CD4-positive, alpha-beta T cell treated with Interferon alpha-2 for 1 hour (primary cell): Measurements from ENCODE around the gene JAK2.
"Not testable (repeated sequence)": the region's sequence is repeated elsewhere in the genome, so short reads cannot be mapped to it uniquely, and the experiment has no call there.

Source experiments
- DNase-seq, 2 donors: peaks; one replicate each; pipeline ENCODE4 v3.0.0-alpha.2; 2020 to 2022

JAK2 gene

DNA sequence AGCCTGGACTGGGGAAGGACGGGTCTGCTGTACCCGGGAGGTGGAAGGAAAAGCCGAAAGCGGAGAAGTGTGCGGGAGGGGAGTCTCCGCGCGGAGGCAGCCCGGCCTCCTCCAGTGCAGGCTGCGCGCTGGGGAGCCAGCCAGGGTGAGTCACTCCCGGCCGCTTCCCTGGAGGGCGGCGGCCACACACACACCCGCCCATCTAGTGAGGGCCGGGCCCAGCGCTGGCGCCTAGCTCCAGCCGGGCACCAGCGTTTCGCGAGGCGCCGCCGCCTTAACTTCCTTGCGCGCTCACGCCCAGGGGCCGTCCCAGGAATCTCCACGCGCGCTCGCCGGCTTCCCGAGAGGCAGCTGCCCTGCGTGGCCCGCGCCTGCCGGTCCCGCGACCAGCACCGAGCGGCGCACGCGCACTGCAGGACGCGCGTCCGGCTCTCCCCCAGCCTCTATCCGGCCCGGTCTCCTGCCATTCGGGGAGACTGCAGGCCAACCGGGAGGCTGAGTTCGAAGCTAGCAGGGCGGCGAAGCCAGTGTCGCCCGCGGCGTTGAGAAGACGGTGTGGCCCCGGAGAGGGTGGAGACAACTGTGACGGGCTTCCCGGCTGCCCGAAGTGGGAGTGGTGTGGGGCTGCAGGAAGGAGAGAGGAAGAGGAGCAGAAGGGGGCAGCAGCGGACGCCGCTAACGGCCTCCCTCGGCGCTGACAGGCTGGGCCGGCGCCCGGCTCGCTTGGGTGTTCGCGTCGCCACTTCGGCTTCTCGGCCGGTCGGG is at the start of gene JAK2:
JAK2 (plus strand) TSS at position 652 of the 765 bp plus-strand sequence. CDS start 36,716 bp downstream, outside the sequence.
- peak; percentile 82 to 87 for DNase-seq

DNA sequence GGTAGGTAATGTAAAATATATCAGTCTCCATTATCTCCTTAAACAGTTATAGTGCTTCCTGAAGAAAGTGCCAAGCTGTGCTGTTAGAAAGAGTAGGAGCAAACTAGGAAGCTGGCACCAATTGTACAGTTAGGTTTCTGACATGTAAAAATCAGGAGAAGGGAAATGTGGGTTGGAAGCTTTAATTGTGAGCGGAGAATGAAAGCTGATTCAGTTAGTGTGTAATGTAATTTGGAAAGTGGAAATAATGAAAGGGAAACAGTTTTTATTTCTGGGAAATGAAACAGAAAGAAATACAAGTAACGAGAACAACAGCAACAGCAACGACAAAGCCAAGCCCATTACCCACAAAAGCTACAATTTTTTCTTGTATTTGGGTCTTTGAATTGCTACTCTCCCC is 48.8 kb upstream of the JAK2 start:
- DNase-seq: peak in 1 of 2 donors; percentile 59

DNA sequence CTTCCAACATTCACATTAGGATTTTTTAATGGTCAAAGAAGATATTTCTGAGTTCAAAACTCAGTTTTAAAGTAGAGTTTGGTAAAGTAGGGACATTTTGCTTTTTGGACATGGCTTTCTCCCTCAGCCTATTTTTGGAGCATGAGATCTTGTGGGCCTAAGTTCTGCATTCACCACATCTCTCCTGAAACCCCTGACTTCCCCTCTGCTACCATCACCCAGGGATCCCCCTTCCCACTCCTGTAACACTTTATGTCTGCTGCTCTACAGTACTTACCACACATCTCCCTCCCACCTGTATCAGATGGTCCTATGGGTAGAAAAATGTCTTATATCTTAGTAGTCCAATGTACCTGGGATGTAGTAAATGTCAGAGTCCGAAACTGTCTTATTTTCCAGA is 48.2 kb upstream of the JAK2 start:
- DNase-seq: no peak

DNA sequence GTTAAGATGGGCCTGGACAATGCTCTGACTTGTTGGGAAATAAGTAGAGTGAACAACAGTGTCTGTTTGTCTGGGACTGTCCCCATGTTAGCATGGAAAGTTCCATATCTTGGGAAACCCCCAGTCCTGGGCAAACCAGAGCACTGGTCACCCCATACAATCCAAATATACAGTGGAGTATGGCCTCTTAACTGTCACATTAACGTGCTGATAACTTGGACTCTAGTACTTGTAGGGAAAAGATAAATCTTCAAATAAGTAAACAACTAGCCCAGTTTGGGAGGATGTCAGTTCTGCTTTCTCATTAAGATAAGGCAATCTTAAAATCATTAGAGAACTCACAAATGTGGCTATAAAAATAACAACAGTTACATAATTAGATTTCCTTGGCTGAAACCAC is 47.6 kb upstream of the JAK2 start:
- no peak for DNase-seq

DNA sequence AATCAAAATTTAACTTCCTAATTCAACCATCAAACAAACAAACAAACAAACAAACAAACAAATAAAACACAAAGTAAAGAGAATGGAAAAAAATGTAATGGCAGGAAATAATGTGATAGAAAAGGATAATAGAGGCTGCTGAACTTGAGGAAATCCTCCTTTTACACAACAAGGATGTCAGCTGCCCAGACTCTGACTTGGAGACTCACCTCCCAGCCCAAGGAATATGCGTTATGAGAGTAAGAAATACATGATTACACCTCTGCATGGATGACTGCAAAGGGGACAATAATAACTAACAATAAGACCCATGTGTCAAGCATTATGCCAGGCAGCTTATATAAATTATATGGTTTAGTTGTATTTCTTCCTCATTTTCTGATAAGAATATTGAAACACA is 46.6 kb upstream of the JAK2 start:
- no peak for DNase-seq

DNA sequence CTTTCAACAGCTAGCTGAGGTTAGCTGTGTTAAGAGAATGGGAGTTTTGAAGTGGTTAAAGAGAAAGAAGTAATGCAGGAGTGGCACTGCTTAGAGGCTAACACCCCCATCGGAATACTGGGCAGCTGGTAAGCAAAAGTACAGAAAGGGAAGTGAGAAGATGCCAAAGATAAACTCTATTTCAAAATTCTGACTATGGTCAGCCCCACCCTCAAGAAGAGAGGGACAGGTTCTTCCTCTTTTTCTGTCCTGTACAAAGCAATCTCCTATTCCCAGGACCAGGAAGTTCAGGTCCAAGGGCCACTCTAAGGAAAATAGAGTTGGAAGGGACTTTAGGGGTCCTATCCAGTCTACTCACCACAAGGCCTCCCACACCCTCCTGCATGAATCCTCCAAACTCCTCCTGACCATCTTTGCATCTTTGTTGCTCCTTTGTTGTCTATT is 45.9 kb upstream of the JAK2 start:
- peak; percentile 21 to 38 for DNase-seq

DNA sequence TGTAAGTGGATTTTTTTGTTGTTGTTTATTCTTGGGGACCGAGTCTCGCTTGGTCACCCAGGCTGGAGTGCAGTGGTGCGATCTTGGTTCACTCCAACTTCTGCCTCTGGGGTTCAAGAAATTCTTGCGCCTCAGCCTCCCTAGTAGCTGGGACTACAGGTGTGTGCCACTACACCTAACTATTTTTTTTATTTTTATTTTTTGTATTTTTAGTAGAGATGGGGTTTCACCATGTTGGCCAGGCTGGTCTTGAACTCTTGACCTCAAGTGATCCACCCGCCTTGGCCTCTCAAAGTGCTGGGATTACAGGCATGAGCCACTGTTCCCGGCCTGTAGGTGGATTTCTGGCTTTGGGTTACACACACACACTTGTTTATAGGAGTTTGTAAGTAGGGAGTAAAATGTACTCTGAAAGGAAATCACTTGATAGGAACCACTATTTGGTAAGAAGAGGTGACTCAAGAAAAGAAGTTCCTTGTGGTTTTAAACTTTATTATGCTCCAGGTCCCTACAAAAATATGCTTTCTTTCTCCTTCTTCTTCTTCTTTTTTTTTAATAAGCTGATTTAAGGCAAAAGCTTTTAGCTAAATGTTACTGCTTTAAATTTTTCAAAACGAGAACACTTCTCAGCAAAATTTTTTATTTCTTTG is 42.9 kb upstream of the JAK2 start:
- not testable (repeated sequence) for DNase-seq

DNA sequence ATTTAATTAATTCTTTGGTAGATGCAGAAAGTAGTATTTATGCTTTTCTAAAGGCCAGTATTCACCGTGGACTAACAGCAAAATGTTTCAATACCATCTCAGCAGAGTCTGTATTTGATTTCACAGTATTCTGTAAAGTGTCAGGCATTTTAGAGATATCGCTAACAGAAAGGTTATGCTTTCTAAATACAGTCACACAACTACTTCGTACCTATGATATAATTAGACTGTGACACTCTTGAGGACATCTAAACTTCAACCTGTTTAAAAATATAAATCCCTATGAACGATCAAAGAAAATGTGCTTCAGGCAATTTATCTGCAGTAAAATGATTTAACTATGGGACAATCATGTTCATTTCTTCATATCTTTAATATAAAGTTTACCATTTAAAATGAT is 41.7 kb upstream of the JAK2 start:
- DNase-seq: no peak

DNA sequence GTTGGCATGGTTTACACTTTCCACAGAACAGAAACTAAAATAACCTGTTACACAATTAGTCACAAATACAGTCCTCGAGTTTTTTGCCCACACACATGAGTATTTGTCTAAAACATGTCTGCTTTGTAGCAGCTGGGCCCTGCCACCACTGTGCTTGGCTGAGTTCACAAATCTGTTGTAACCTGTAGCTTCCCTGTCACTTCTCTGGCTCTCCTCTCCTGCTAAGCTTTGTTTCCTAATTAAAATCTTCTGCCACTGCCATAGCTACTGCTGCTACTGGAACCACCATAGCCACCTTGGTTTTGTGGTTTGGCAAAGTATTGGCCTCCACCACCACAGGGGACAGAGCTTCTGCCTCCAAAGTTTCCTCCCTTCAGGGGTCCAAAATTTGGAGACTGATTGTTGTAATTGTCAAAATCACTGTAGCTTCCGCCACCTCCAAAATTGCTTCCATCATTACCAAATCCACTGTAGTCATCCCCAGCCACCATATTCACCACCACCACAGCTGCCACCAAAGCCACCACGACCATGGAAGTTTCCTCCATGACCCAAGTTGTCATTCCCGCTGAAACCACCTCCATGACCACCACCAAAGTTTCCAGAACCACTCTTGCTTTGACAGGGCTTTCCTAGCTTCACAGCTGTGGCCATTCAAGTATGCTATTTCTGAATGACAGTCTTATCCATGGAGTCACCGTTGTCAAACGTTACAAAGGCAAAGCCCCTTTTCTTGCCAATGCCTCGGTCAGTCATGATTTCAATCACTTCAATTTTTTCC is 40.5 kb upstream of the JAK2 start:
- DNase-seq: not testable (repeated sequence)

DNA sequence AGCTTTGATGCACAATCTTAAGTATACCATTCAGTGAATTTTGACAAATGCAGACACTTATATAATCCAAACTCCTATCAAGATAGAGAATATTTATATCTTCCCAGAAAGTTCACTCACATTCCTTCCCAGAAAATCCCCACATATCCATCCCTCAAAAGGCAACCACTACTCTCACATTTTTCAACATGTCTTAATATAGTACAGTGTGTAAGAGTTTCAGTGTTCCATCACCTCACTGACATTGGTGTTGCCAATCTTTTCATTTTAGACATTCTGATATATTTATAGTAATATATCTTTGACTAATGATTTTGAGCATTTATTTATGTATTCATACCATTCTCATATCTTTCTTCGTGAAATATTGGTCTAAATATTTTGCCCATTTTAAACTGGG is 38.1 kb upstream of the JAK2 start:
- no peak for DNase-seq

DNA sequence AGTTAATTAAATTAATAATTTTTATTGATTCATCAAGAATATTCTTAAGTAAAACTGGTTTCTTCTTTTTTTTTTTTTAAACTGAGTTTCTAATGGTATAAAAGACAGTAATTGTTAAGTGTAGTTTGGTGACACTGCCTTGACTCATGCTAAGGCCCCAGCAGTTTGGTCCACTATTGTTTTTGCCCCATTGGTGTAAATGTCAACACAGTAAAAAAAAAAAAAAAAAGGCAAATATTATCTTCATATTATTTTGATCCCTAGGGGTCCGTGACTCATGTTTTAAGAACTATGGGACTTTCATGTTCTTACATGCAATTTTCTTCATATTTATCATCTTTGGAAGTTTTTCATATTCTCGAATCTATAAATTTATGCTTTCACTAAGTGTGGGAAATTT is 29.2 kb upstream of the JAK2 start:
- DNase-seq: no peak

DNA sequence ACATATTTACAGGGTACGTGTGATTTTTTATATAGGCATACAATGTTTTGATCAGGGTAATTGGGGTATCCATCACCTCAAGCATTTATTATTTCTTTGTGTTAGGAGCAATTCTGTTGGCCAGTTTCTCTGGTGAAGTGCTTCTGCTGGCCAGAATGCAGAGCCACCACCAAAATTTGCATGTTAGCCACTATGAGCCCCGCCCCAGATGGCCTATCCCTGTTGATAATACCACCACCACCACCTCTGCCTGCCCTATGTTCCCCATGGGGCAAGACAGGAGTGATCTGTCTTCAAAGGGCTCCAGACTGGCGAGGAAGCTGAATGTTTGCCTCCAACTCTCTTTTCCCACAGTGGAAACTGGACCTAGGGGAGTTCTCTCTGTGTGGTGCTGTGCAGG is 26.0 kb upstream of the JAK2 start:
- DNase-seq: no peak

DNA sequence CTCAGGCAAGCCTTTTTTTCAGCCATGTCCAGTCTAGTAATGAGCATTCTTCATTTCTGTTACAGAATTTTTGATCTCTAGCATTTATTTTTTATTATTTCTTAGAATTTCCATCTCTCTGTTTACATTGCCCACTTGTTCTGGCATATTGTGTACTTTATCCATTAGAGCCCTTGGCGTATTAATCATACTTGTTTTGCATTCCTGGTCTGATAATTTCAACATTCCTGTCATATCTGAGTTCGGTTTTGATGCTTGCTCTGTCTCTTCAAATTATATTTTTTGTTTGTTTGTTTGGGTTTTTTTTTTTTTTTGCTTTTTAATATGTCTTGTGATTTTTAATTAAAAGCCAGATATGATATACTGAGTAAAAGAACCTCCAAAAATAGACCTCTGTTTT is 23.0 kb upstream of the JAK2 start:
- DNase-seq: no peak

DNA sequence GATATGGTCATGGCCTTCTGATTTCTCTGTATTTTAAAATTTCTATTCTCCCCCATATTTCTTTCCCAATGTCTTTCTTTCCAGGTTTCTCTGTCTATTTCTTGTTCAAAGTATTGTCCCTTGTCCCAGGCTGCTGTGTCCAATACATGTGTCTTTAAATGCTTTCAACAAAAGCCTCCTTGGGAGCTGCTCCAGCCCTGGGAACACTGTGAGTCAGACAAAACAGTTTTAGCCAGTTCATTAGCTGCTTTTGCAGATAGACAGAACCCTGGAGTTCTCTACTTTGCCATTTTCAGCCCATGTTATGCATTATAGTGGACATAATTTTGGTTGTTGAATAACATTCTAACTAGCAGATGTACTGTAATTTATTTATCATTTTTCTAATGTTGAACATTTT is 20.5 kb upstream of the JAK2 start:
- no peak for DNase-seq

DNA sequence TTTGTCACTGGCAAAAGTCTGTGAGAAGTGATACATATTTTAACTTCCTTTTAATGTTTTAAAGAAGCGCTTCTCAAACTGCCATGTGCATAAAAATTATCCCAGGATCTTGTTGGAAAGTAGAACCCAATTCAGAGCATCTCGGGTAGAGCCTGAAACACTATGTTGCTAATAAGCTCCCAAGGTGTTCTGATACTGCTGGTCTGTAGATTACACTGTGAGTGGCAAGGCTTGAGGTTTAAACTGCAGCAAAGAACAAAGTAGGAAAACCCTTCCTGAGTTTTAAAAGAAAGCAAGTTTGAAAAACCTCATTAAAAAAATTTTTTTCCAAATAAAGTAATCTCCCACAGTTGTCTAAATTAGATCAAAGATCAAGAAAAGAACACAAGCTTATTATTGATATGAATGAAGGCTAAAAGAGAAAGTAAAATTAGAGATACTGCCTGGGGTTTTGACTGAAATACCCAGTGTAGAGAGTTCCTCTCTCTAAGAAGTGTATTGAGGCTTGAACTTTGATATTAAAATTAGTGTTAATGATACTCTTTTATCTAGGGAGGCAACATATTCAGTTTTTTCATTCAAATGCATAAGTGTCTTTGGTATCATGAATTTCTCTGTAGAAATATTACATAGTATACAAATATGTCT is 19.8 kb upstream of the JAK2 start:
- no peak for DNase-seq

DNA sequence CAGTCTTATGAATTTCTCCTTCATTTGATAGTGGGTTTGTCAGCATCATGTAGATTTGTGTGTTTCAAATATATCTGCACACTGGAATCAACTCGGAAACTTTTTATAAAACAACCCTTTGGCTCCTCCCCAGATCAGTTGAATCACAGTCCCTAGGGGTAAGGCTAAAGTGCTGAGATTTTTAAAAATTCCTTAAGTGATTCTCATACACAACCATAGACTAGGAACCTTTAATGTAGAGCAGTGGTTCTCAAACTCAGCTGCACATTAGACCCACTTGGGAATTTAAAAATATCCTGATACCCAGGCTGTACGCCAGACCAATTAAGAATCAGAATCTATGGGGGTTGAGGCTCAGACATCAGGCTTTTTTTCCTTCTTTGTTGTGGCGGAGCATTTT is 17.5 kb upstream of the JAK2 start:
- no peak for DNase-seq

DNA sequence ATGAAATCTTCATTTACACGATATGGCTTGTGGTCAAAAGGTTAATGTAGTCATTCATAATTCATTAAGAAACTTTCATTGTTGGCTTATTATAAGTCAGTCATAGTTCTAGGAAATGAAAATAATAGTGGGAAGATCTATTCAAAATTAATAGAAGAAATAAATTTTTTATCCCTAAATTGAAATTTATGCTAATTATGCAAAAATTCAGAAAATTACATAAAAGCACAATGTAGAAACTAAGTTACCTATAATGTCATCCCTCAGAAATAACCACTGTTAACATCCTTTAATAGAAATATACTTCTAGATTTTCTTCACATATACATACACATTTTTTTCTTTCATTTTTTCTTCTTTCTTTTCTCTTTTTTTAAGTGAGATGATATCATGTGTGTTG is 15.9 kb upstream of the JAK2 start:
- no peak for DNase-seq

DNA sequence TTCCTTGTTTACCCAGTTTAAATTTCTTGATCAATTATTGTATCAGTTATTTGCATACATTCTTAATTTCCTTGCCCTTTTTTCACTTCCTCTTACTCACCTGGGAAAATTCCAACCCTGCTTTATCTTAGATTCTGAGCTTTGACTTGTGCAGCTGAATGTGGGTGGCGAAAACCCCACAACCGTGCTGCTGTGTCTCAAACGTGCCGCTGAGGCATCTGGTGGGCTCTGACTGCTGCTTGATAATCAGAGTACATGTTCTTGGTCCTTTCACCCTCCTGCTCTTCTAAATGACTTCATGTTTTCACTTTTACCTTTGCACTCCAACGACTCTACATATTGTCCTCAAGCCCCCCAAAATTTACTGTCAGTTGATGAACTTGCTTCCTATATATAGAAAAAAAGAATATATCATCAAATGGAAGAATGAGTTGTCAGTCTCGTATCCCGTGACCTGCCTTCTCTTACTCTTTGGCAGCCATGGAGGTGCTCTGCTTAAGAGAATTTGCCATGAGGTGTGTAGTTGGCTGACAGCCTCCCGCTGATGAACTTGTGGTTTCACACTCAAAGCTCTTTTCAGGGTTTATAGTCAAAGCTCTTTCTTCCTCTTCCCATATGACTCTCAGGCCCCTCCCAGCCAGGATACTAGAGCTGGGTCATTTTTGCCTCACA is 14.0 kb upstream of the JAK2 start:
- DNase-seq: peak; percentile 20 to 53

DNA sequence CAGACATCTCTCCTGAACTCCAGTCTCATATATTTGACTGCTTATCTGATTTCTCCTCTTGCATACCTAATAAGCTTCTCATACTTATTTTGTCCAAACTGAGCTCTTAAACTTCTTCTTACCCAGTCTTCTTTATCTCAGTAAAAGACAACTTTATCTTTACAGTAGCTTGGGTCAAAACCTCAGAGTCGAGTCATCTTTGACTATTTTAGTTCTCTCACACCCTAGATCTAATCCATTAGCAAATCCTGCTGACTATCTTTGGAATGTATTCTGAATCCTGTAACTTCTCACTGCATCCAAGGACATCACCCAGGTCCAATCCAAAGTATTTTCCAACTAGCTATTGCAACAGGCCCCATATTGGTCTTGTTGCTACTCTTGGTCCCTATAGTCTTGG is 11.8 kb upstream of the JAK2 start:
- DNase-seq: no peak

DNA sequence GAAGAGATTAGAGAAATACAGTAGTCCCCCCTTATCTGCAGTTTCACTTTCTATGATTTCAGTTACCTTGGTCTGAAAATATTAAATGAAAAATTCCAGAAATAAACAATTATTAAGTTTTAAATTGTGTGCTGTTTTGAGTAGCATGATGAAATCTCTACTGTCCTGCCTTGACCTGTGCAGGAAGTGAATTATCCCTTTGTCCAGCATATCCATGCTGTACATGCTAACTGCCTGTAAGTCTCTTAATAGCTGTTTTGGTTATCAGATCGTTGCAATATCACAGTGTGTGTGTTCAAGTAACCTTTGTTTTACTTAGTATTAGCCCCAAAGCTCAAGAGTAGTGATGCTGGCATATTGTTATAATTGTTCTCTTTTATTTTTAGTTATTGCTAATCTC is 11.2 kb upstream of the JAK2 start:
- DNase-seq: no peak

DNA sequence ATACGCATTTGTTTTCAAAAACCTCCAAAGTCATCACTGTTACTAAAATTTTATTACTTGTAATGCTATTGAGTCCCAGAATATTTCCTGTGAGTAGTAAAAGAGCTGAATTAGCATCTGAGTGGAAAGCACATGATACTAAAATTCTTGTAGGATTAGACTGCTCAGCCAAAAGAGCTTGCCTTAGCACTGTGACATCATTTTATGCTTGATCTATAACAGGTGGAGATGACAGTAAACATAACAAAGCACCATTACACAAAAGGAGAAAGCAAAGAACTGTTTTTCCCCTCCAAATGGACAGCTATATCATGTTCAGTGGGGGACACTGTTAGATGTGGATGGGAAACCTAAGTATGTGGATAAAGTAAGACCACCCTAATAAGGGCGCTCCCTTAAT is 5.8 kb upstream of the JAK2 start:
- DNase-seq: no peak

DNA sequence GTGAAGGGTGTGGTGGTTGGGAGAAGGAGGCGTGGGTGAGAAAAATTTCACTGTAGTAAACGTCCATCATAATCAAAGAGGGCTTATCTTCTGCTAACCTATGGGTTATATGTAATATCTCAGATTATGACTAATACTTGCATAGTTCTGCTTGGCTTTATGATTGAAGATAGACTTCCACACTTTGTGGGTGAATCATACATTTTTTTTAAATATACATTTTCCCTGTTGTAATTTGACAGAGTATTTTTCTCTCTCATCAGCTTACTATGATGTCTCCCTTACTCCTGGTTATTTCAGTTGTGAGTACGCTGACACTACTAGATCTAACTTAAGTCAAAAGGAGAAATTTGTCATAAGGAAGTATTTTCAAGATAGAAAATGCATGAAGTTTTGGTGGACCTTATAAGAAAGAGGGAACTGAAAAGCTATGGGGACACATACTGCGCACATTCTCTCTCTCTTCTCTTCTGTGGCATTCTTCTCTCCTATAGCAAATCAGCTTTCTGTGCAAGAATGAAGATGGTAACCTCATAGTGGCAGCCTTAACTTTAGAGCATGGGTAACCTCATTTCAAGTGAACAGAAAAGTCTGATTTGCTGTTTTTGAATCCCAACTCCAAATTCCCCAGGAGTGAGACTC is 4.9 kb upstream of the JAK2 start:
- DNase-seq: no peak
